Hematopoietic multipotent progenitor cell (in vitro differentiated cells): ENCODE results near the gene SPINT2. TPM values are rescaled to one million over a fixed set of nuclear protein-coding genes. Genes with fewer than 3 reads are reported as not detected.

Experiments used
- DNase-seq, 3 donors: peaks; one replicate each; pipeline ENCODE4 v3.0.0-alpha.2; 2011 to 2015; ENCODE audit warnings: low read depth in 2 of 3, low spot score in 2 of 3
- total RNA-seq: library from RNA; depleted of rRNA; stranded (reverse); fragments of >200 nt; gene quantifications from one replicate; pipeline ENCODE4 v1.2.3, GENCODE V29; 2012

SPINT2 gene
- total RNA-seq, 1 donor: 249 TPM

DNA sequence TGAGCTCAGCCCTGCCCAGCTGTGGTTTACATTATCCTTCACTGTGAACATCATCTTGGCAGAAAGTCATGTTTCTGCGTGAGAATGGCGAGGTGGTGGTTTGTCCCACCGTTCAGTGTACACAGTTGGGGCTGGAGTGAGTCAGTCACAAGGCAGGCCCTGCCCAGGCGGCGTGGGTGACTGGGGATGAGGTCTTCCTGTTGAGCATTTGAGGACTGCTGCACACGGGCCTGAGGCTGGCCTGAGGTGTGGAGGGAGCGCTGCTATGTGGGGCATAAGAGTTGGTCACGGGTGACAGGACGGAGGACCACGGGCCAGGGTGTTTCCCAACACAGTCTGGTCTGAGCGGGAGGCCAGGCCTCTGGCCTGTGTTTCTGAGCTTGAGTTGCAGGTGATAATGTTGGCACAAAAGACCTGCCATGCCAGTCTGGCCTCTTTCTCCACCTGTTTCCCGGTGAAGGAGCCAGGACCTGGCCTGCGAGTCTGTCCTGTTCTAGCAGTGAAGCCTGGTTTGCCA is 26.3 kb downstream of the SPINT2 start:
- no peak for DNase-seq

DNA sequence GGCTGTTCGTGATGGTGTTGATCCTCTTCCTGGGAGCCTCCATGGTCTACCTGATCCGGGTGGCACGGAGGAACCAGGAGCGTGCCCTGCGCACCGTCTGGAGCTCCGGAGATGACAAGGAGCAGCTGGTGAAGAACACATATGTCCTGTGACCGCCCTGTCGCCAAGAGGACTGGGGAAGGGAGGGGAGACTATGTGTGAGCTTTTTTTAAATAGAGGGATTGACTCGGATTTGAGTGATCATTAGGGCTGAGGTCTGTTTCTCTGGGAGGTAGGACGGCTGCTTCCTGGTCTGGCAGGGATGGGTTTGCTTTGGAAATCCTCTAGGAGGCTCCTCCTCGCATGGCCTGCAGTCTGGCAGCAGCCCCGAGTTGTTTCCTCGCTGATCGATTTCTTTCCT is 27.5 kb downstream of the SPINT2 start:
- DNase-seq: no peak

DNA sequence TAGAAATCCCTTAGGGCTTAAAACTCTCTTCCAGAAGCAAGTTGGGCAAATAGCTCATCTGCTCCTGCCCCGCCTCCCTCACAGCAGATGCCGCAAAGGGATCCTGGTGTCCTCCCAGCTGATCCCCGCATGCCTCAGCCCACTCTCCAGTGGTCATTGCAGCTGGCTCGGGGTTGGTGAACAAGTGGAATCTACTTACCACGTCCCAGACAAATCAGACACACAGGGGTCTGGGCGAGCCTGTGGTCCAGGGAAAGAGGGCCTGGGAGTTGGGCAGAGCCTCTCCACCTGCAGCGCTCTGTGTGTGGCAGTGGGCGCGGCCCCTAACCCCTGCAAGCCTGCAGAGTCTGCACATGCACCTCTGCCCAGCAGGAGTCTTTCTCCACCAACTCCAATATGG is 28.9 kb downstream of the SPINT2 start:
- DNase-seq: no peak

DNA sequence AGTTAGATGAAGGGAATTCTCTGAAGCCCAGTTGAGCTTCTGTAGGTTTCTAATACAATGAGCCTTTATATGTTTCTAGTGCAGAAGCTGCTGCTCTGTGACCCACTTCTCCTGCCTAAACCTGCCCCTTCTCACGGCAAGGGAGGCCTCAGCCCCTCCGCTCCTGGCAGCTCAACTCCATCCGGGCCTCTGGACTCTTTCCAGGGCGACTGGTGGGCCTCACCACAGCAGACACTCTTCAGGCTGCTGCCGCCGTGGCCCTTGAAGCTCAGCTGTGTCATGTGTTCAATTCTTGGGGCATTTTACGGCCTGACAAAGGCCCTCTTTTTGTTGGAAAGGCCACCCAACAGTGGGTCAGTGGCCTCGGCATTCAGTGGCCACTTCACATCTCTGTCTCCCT is 29.7 kb downstream of the SPINT2 start:
- no peak for DNase-seq

DNA sequence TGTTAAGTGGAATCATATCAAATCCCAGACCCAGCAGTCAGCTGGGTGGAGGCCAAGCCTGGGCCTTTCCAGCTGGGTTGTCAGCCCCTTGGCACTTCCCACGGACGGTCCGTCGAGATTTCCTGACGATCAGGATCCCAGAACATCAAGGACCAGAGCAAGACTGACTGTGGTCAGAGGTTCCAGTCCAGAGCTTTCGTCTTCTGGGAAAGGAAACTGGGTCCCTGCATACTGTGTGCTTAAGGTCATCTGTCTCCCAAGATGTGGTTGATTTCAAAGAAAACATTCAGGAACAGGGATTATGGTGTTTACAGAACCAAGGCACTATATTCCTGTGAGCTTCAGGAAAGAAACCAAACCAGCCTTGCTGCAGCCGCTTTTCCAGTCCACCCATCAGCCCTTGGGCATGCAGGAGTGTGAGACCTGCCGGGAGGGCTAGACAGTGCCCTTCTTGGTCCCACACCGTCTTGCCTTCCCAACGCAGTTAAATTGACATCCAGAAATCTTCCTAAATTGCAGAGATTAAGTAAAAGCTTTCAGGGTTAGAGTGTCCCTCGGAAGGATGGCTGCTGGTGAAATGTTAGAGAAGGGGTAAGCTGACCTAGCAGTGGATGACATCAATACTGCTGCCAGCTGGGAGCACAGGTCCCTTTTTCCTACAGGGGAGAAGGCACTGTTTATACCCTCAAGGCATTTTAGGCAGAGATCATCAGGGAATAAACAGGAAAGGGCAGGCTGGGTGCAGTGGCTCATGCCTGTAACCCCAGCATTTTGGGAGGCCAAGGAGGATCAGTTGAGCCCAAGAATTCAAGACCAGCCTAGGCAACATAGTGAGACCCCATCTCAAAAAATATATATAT is 34.7 kb downstream of the SPINT2 start:
- DNase-seq: no peak

DNA sequence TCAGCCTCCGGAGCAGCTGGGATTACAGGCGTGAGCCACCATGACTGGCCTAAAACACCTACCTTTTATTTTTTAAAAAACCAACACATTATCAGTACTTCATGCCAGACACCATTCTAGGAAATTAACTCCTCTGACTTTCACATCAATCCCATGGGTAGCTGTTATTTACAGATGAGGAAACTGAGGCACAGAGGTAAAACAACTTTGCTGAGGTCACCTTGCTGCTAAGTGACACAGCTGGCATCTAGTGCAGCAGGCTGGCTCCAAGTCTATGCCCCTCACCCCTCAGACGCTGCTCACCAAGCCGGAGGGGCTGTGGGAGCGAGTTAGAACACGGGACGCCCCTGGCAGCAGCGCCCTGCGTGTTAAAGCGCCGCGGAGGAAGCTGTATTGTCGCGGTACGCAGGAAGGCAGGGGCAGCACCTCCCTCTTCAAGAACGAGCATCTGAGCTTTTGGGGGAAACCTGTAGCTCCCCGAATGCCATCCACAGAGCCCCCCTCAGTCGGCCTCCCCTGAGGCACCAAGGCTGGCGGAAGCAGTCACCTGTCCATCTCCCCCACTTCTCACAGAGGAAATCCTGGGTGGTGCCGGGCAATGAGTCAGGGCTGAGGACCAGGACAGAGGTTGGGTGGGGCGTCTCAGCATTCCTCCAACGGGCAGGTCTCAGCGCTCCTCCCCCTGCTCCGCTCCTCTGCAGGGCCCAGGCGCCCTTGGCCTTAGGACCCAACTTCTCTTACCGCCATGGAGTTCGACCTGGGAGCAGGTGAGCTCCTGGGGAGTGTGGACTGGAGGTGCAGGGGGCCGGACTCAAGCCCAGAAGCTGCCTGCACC is 39.4 kb downstream of the SPINT2 start, which contains the start of gene C19orf33:
Gene C19orf33 (plus strand): TSS at position 735 of the 835 bp plus-strand sequence. CDS start 11 bp downstream, at position 746.
- no peak for DNase-seq

DNA sequence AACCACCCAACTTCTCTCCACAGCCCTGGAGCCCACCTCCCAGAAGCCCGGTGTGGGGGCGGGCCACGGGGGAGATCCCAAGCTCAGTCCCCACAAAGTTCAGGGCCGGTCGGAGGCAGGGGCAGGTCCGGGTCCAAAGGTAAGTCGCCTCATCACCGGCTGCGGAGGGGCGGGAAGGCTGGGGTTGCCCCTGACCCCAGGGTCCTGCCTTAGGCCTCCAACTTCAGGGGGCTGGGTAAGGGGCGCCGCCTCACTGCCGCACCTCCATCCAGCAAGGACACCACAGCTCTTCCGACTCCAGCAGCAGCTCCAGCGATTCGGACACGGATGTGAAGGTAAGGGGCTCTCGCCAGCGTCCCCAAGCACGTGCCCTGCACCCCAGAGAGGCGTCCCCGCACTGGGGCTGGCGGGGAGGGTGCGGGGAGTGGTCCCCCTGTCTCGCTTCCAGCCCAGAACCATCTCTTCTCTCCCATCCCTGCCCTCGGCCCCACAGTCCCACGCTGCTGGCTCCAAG is 40.0 kb downstream of the SPINT2 start:
- DNase-seq: no peak

DNA sequence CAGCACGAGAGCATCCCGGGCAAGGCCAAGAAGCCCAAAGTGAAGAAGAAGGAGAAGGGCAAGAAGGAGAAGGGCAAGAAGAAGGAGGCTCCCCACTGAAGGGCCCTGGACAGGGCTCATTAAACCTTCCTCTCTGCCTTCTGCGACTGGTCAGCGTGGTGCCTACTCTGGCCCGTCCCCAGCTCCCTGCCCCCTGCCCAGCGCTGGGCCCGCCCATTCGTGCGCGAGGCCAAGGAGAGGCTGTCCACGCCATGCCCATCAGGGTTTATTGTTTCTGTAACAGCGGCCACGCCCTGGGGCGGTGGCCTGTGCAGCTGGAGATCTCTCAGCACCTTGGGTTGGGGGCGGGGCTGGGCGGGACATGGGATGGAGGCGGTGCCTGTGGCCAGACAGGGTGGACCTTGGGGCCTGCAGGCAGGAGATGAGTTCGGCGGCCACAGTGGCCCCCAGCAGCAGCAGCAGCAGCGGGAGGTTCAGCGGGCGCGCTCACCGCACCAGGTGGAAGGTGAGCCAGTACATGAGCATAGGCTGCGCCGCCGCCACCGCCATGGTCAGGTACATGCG is 40.6 kb downstream of the SPINT2 start:
- DNase-seq: no peak

DNA sequence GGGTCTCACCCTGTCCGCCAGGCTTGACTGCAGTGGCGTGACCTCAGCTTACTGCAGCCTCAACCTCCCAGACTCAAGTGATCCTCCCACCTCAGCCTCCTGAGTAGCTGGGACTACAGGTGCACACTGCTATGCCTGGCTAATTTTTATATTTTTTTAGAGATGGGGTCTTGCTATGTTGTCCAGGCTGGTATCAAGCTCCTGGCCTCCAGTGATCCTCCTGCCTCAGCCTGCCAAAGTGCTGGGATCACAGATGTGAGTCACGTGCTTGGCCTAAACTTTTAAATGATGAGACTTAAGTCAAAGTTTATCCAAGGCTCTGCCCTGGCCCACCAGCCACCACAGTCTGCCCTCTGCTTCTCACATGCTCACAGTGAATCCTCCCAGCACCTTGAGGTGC is 41.9 kb downstream of the SPINT2 start:
- no peak for DNase-seq

DNA sequence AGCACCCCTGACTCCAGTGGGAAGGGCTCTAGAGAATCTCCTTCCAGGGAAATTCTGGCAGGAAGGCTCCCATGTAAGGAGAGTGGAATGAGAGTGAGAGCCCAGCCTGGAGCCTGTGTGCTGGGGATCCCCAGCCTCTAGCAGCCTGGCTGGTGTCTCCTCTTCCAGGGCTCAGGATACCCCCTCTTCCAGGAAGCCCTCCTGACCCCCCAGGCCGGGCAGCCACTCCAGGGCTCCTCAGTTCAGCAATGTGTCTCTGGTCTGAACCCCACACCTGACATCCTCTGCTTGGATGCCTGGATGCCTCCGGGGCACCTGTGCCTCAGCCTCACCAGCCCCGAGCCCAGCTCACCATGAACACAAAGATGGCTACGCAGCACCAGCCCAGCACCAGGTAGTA is 42.7 kb downstream of the SPINT2 start:
- DNase-seq: no peak

DNA sequence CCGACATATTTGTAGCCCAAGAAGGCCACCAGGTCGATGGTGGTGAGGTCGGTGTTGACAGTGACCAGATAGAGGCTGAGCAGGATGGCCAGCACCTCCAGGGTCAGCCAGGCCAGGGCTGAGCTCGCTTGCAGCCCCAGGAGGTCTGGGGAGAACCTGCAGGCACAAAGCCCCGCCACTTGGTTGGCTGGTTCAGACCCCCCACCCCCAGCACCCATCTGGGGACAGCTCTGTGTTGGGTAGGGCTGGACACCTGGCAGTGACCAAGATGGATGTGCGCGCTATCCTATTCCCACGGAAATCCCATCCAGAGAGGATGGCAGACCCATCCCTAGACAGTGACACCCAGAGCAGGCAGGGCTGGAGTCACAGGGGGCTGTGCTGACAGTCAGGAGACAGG is 43.2 kb downstream of the SPINT2 start:
- DNase-seq: no peak

DNA sequence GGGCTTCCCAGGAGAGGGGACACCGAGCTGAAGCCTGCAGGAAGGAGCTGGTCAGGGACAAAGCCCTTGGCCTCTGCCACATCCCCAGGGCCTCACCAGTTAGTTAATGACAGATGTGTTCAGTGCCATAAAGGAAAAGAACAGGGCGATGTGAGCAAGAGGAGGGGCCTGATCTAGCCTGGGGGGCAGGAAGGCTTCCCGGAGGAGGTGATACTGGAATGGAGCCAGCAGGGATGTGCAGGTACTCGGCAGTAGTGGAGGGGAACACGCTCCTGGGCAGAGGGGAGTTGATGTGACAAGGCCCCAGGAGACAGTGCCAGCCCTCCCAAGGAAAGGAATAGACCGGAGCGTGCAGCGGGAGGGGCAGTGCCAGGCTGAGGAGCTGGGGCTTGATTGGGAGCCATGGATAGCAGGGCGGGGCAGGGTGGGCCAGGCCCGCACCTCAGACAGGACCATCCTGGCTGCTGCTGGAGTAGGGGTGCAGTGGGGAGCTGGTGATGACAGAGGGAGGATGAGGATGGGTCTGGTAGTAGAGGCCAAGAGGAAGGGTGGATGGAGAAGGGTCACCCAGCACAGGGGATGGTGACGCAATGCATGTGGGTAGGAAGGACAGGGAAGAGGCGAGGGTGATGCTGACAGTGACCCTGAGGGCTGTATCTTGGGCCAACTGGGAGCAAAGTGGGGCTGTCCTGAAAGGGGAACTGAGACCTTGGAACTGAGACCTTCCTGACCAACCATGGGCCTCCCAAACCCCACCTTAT is 43.8 kb downstream of the SPINT2 start:
- no peak for DNase-seq

DNA sequence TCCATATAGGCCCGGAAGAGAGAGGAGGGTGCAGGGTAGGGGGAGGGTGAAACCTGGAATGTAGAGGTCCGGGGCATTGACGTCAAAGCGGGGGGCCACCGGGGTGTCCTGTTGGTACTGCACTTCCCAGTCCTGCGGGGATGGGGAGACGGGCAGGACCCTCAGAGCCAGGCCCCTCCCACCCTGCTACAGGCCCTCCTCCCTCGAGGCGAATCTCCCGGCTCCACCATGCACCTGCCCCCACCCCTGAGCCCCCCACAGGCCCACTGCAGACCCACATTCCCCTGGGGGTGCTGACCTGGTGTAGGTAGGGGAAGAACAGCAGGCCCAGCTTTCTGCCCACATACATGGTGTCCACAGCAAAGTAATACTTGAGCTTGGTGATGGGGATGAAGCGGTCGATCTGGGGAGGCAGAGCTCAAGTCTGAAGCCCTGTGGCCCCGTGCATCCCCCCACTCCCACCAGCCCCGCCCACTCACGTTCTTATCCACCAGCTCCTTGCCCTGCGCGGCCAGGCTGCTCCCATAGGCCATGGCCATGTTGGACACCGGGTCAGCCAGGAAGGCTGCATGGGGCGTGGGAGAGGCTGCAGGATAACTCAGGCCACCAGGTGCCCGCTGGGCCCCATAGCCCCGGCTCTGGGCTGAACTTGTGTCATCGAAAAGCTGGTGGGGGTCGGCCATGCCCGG is 44.7 kb downstream of the SPINT2 start:
- DNase-seq: no peak

DNA sequence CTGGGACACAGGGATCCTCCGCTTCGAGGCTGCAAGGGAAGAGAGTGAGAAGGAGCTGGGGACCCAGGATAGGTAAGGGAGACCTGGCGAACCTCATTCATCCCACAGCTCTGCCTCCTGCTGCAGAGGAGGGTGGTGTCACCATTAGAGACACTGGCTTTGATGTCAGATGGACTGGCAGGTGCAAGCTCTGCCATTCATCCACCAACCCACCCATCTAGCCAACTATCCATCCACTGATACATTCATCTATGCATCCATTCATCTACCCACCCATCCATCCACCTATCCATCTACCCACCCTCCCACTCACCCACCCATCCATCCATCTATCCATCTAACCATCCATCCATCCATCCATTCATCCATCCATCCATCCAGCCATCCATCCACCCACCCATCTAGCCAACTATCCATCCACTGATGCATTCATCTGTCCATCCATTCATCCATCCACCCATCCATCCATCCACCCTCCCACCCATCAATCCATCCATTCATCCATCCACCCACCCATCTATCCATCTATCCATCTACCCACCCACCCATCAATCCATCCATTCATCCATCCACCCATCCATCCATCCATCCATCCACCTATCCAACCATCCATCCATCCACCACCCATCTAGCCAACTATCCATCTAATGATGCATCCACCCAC is 45.4 kb downstream of the SPINT2 start:
- no peak for DNase-seq

DNA sequence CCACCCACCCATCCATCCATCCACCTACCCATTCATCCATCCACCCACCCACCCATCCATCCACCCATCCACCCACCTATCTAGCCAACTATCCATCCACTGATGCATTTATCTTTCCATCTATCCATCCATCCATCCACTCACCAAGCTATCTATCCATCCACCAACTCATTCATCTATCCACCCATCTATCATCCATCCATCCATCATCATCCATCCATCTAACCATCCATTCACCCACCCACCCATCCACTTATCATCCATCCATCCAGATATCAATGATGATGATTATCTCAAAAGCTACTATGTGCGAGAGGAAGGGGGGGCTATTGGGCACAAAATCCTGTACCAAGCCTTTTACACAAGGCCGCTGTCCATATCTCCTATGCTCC is 45.9 kb downstream of the SPINT2 start:
- DNase-seq: no peak

DNA sequence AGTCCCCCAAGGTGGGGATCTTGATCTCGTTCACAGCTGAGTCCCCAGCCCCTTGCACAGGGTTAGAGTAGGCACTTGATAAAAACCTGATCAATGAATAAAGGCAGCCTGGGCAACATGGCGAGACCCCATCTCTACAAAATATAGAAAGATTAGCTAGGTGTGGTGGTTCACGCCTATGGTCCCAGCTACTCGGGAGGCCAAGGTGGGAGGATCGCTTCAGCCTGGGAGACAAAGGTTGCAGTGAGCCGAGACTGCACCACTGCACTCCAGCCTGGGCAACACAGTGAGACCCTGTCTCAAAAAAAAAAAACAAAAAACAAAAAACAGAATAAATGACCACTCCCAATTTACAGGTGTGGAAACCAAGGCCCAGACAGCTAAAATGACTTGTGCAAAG is 46.6 kb downstream of the SPINT2 start:
- no peak for DNase-seq

DNA sequence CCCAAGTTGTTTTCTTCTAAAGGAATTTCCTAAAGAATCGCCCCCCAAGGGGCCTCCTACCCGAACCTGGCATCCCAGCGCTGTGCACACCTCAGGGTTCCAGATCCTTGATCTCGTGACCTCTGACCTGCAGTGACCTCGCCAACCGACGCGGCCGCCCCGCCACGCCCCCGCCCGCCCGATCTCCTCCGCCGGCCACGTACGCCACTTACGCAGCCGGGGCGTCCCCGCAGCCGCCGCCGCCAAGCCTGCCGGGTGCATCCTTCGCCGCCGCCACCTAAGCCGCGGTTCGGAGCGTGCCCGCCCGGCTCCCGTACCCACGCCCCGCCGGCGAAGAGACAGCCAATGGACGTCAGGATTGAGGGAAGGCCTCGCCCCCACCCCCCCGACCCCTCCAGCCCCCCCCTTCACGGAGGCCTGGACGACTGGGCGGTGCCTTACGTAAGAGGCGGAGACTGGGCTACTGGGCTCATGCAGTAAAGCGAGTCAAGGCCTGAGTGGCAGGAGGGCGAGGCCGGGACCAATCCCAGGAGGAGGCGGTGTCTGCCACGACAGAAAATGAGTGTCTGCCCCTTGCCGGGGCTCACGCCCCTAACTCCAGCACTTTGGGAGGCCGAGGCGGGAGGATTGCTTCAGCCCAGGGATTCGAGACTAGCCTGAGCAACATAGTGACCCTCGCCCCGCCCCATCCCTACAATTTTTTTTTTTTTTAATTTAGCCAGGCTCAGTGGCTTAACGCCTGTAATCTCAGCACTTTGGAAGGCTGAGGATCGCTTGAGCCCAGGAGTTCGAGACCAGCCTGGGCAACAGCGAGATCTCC is 51.5 kb downstream of the SPINT2 start, which contains the start of gene YIF1B:
Gene YIF1B (minus strand): TSS at position 291 of the 820 bp plus-strand sequence. CDS start 30 bp downstream, at position 261.
- DNase-seq: peak; percentile 87 to 97 (median 95)

DNA sequence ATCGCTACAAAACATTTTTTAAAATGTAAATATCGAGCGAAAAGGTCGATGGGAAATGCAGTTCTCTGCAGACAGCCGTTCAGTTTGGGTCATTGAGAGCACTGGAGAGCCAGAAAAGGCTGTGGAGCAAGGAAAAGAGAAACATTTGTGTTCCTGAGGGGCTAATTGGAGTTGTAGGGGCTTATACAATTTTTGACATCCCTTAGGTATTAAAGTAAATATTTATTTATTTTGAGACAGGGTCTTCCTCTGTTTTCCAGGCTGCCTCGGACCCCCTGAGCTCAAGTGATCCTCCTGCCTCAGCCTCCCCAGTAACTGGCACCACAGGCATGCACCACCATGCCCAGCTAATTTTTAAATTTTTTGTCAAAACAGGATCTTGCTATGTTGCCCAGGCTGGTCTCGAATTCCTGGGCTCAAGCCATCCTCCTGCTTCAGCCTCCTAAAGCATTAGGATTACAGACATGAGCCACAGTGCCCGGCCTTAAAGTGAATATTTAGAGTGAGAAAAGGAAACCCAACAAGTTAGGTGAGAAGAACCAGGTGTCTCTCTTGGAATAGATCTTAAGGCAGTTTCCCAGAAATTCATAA is 52.2 kb downstream of the SPINT2 start:
- no peak for DNase-seq
